ENCODE data around the gene OR10A4. TPM values are rescaled to one million over a fixed set of nuclear protein-coding genes. Genes with fewer than 3 reads are reported as not detected.

OR10A4 gene
- total and polyA plus RNA-seq, 2 of the 13 experiments (the other 11 are each of a cell fraction or from before 2014, with no cell fraction given): not detected

DNA sequence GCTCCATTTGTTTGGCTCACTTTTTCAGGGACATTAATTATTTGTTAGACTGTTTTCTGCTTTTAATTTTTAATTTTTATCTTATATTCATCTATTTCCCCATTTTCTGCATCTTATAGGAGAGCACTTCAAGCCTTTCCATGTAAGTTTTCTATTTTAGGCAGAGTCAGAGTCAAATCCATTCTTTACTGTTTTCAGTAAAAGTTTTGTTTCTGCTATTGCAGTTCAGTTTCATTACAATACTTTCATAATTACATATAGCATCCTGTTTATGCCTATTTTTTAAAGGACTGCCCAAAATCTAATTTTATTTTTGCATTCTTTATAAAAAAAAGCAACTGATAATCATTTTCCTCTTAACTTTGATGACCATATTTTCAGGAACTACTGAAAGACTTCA is 34.7 kb upstream of the OR10A4 start (continued):
- TF ChIP-seq, protein P1, sequence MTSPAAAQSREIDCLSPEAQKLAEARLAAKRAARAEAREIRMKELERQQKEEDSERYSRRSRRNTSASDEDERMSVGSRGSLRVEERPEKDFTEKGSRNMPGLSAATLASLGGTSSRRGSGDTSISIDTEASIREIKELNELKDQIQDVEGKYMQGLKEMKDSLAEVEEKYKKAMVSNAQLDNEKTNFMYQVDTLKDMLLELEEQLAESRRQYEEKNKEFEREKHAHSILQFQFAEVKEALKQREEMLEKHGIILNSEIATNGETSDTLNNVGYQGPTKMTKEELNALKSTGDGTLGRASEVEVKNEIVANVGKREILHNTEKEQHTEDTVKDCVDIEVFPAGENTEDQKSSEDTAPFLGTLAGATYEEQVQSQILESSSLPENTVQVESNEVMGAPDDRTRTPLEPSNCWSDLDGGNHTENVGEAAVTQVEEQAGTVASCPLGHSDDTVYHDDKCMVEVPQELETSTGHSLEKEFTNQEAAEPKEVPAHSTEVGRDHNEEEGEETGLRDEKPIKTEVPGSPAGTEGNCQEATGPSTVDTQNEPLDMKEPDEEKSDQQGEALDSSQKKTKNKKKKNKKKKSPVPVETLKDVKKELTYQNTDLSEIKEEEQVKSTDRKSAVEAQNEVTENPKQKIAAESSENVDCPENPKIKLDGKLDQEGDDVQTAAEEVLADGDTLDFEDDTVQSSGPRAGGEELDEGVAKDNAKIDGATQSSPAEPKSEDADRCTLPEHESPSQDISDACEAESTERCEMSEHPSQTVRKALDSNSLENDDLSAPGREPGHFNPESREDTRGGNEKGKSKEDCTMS (CRISPR knock-in tag; conservative IDR thresholded peaks at IDR 0.05): no peak
- no peak for TF ChIP-seq NFATC3 (CRISPR knock-in tag; IDR thresholded peaks at IDR 0.05)
- TF ChIP-seq ZNF879 (CRISPR knock-in tag; IDR thresholded peaks at IDR 0.05): no peak
- TF ChIP-seq MBNL3 (CRISPR knock-in tag; conservative IDR thresholded peaks at IDR 0.05): no peak
- no peak for TF ChIP-seq PRMT3 (CRISPR knock-in tag; IDR thresholded peaks at IDR 0.05; ENCODE audit: borderline replicate concordance, low read depth)
- TF ChIP-seq ZNF567 (CRISPR knock-in tag; IDR thresholded peaks at IDR 0.05; ENCODE audit: borderline replicate concordance): no peak
- TF ChIP-seq ERF (CRISPR knock-in tag; IDR thresholded peaks at IDR 0.05): no peak
- no peak for TF ChIP-seq PPARG (CRISPR knock-in tag; conservative IDR thresholded peaks at IDR 0.05)

DNA sequence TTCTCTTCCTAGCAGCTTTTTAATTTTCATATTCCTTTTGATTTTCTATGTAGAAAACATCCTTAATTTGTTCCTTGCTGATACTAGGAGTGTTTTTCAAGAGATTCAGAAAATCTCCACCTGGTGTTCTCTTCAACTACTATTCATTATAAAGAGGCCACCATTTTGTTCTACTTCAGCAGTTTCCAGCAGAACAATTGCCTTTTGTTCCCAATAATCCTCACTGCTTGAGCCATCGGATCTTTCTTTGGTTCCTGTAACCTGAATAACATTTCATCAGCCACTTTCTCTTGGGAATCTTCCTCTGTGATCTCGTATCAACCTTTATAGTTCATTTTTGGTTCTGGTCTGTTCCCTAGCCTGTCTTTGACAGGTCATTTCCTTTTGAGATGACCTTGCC is 32.8 kb upstream of the OR10A4 start:
- intact Hi-C loops (cut with micrococcal nuclease; ENCODE audit: unreplicated experiment) (no loop called here), in situ Hi-C loops (cut with HindIII; ENCODE audit: extremely low pct_ligation_motif_present, low pct_unique_long_range_greater_than_20kb) (no loop called here)
- Histone ChIP-seq H3K27ac (ENCODE audit: extremely low read length, insufficient read depth, low read length) (no peak overlapping the region), H3K9ac (ENCODE audit: insufficient read depth, low read depth, low read length) (no peak overlapping the region), H3K4me1 (ENCODE audit: insufficient read depth, low read length) (0 out of 2 replicates have a peak, but pooled peaks cover 6% of the 10 kb centered on the region), H3K27me3 (ENCODE audit: control insufficient read depth in 1 of 2, insufficient read depth in 2 of 2, low read length in 2 of 2) (peaks cover 0 to 6% of the 10 kb centered on the region in 2 experiments; a peak in 1 of 5 replicates), H3K36me3 (replicated peaks in 1 of 2; ENCODE audit: control insufficient read depth in 1 of 2, insufficient read depth in 2 of 2, low read length in 2 of 2) (no peaks in the 10 kb centered on the region), H3K79me2 (ENCODE audit: insufficient read depth, low read length) (no peaks in the 10 kb centered on the region), H3K4me3 (replicated peaks in 1 of 3; ENCODE audit: insufficient read depth in 1 of 3, low read depth in 2 of 3, low read length in 3 of 3) (no peak overlapping the region), H3K4me2 (ENCODE audit: low read depth, low read length) (no peak overlapping the region), H4K20me1 (ENCODE audit: insufficient read depth, low read length) (no peaks in the 10 kb centered on the region), H3K9me3 (ENCODE audit: low read length) (no peaks in the 10 kb centered on the region), H2AFZ (ENCODE audit: low read length) (no peak overlapping the region)
- FAIRE-seq (no peak), ATAC-seq (no peak), DNase-seq (ENCODE audit: low spot score) (no peak)
- 2% methylated on average over 2 of the region's 2 CpGs for WGBS (ENCODE audit: low lambda C conversion rate)
- ChIA-PET CTCF (ENCODE audit: low intra/inter-chr PET ratio, low total read pairs) (no interaction called here), POLR2A (no interaction called here)
- no TSS peak for BruUV-seq (replicated peaks)
- TF ChIP-seq AHR (CRISPR knock-in tag; IDR thresholded peaks at IDR 0.05) (no peak), PHF20 (CRISPR knock-in tag; IDR thresholded peaks at IDR 0.05) (no peak), ZNF552 (CRISPR knock-in tag; IDR thresholded peaks at IDR 0.05; ENCODE audit: borderline replicate concordance) (no peak), ZNF382 (CRISPR knock-in tag; IDR thresholded peaks at IDR 0.05; ENCODE audit: borderline replicate concordance) (no peak), HMGXB3 (CRISPR knock-in tag; IDR thresholded peaks at IDR 0.05; ENCODE audit: borderline replicate concordance) (no peak), ZSCAN31 (CRISPR knock-in tag; IDR thresholded peaks at IDR 0.05; ENCODE audit: low read depth) (no peak), ZNF225 (CRISPR knock-in tag; IDR thresholded peaks at IDR 0.05) (no peak), BRCA1 (CRISPR knock-in tag; IDR thresholded peaks at IDR 0.05) (no peak), ZSCAN12 (CRISPR knock-in tag; IDR thresholded peaks at IDR 0.05) (no peak)

Data from HepG2 (cell line).